Liver (tissue), 3 donors: ENCODE results near the gene AFM.

ENCODE experiments used
- RAD21 ChIP-seq, 2 donors: IDR thresholded peaks; 2 replicates each; pipeline ENCODE4 v1.6.1; 2016; ENCODE audit warnings: antibody characterized with exemption in 2 of 2, mild to moderate bottlenecking in 2 of 2
- TAF1 ChIP-seq: conservative IDR thresholded peaks from 2 replicates; pipeline ENCODE4 v1.6.1; 2016; ENCODE audit warnings: antibody characterized with exemption, mild to moderate bottlenecking
- TF ChIP-seq, protein P1 (sequence below): IDR thresholded peaks from 2 replicates; pipeline ENCODE4 v1.6.1; 2016; ENCODE audit warnings: antibody characterized with exemption
- TF ChIP-seq, protein P2 (sequence below): fragments of 150-350 bp; IDR thresholded peaks from 2 replicates; pipeline ENCODE4 v1.5.1; 2017; ENCODE audit warnings: improper control_type of control experiment, low read depth, low read length; ENCODE audit not compliant: missing input control
- TF ChIP-seq, protein P3 (sequence below): IDR thresholded peaks from 2 replicates; pipeline ENCODE4 v1.6.1; 2016; ENCODE audit warnings: antibody characterized with exemption
- TF ChIP-seq, protein P4 (sequence below): IDR thresholded peaks from 2 replicates; pipeline ENCODE4 v1.6.1; 2016; ENCODE audit warnings: antibody characterized with exemption, mild to moderate bottlenecking
- donor health status: healthy.
- donor health status: healthy.

DNA sequence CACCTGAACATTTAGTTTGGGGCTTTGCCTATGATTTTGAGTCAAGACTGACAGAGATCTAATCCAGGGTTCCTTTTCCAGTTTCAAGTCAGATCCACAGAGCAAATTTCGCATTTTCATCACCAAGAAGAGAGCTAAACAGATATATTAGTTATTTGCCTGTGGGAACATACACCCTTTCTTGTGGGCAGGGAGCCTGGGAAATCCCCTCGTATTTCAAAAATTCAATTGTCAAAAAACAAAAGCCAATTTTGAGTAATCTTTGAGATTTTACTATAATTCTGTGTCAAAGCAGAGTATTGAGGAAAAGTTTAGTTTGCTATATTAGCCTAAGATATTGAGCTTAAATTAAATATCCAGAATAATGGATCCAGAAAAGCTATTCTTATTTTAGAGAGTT is 56.6 kb downstream of the AFM start:
- TF ChIP-seq, protein P1, sequence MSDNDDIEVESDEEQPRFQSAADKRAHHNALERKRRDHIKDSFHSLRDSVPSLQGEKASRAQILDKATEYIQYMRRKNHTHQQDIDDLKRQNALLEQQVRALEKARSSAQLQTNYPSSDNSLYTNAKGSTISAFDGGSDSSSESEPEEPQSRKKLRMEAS, result no peak
- TF ChIP-seq, protein P2, sequence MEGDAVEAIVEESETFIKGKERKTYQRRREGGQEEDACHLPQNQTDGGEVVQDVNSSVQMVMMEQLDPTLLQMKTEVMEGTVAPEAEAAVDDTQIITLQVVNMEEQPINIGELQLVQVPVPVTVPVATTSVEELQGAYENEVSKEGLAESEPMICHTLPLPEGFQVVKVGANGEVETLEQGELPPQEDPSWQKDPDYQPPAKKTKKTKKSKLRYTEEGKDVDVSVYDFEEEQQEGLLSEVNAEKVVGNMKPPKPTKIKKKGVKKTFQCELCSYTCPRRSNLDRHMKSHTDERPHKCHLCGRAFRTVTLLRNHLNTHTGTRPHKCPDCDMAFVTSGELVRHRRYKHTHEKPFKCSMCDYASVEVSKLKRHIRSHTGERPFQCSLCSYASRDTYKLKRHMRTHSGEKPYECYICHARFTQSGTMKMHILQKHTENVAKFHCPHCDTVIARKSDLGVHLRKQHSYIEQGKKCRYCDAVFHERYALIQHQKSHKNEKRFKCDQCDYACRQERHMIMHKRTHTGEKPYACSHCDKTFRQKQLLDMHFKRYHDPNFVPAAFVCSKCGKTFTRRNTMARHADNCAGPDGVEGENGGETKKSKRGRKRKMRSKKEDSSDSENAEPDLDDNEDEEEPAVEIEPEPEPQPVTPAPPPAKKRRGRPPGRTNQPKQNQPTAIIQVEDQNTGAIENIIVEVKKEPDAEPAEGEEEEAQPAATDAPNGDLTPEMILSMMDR, result no peak
- TF ChIP-seq, protein P3, sequence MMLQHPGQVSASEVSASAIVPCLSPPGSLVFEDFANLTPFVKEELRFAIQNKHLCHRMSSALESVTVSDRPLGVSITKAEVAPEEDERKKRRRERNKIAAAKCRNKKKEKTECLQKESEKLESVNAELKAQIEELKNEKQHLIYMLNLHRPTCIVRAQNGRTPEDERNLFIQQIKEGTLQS, result no peak
- no peak for TF ChIP-seq TAF1
- TF ChIP-seq, protein P4, sequence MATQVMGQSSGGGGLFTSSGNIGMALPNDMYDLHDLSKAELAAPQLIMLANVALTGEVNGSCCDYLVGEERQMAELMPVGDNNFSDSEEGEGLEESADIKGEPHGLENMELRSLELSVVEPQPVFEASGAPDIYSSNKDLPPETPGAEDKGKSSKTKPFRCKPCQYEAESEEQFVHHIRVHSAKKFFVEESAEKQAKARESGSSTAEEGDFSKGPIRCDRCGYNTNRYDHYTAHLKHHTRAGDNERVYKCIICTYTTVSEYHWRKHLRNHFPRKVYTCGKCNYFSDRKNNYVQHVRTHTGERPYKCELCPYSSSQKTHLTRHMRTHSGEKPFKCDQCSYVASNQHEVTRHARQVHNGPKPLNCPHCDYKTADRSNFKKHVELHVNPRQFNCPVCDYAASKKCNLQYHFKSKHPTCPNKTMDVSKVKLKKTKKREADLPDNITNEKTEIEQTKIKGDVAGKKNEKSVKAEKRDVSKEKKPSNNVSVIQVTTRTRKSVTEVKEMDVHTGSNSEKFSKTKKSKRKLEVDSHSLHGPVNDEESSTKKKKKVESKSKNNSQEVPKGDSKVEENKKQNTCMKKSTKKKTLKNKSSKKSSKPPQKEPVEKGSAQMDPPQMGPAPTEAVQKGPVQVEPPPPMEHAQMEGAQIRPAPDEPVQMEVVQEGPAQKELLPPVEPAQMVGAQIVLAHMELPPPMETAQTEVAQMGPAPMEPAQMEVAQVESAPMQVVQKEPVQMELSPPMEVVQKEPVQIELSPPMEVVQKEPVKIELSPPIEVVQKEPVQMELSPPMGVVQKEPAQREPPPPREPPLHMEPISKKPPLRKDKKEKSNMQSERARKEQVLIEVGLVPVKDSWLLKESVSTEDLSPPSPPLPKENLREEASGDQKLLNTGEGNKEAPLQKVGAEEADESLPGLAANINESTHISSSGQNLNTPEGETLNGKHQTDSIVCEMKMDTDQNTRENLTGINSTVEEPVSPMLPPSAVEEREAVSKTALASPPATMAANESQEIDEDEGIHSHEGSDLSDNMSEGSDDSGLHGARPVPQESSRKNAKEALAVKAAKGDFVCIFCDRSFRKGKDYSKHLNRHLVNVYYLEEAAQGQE, result no peak
- no peak for TF ChIP-seq RAD21 (IDR thresholded peaks at IDR 0.05)
